GM12878 (cell line): ENCODE results near the gene PRSS8. TPM values are rescaled to one million over a fixed set of nuclear protein-coding genes. Genes with fewer than 3 reads are reported as not detected.

Experiments
- ASH2L ChIP-seq: fragments of 300-600, 200-600 bp; sonication (generic); IDR thresholded peaks from 2 replicates; pipeline ENCODE4 v1.6.1; 2017; ENCODE audit warnings: low read depth, mild to moderate bottlenecking, borderline replicate concordance
- CBFB ChIP-seq: IDR thresholded peaks from 2 replicates; pipeline ENCODE4 v1.6.1; 2016; ENCODE audit warnings: antibody characterized with exemption, low read depth
- CEBPB ChIP-seq, 2 experiments: fragments of 150-350 bp in 1 of 2; IDR thresholded peaks; 2 replicates each; pipeline ENCODE4 v1.6.1; 2012 to 2014; ENCODE audit warnings: low read depth in 2 of 2, low read length in 2 of 2, borderline replicate concordance in 1 of 2, inconsistent platforms in 1 of 2
- CREB1 ChIP-seq: IDR thresholded peaks from 2 replicates; pipeline ENCODE4 v1.6.1; 2012; ENCODE audit warnings: low read depth, mild to moderate bottlenecking, inconsistent platforms
- EED ChIP-seq: sonication (generic); IDR thresholded peaks from 2 replicates; pipeline ENCODE4 v1.6.1; 2016; ENCODE audit warnings: antibody characterized with exemption, low read depth
- HCFC1 ChIP-seq: fragments of 150-350 bp; IDR thresholded peaks from 2 replicates; pipeline ENCODE4 v1.6.1; 2014; ENCODE audit warnings: low read length
- IRF4 ChIP-seq: IDR thresholded peaks from 2 replicates; pipeline ENCODE4 v1.6.1; 2011; ENCODE audit warnings: low read depth, low read length
- KAT2A ChIP-seq: conservative IDR thresholded peaks from 2 replicates; pipeline ENCODE4 v1.6.1; 2011; ENCODE audit warnings: low read depth, low read length; ENCODE audit not compliant: control insufficient read depth
- KLF5 ChIP-seq: fragments of 450-650 bp; IDR thresholded peaks from 2 replicates; pipeline ENCODE4 v1.6.1; 2014; ENCODE audit warnings: mild to moderate bottlenecking; ENCODE audit not compliant: partially characterized antibody
- MTA2 ChIP-seq: fragments of 450-650 bp; IDR thresholded peaks from 2 replicates; pipeline ENCODE4 v1.6.1; 2016; ENCODE audit warnings: low read depth, mild to moderate bottlenecking, moderate library complexity
- POU2F2 ChIP-seq: IDR thresholded peaks from 3 replicates; pipeline ENCODE4 v1.6.1; 2011; ENCODE audit warnings: low read depth, mild to moderate bottlenecking, low read length, borderline replicate concordance
- SIN3A ChIP-seq: IDR thresholded peaks from 2 replicates; pipeline ENCODE4 v1.6.1; 2012; ENCODE audit warnings: low read depth, low read length, improper control_type of control experiment
- SPI1 ChIP-seq: IDR thresholded peaks from 2 replicates; pipeline ENCODE4 v1.6.1; 2011; ENCODE audit warnings: low read depth, mild to moderate bottlenecking, low read length, moderate library complexity, borderline replicate concordance; ENCODE audit not compliant: insufficient read depth
- TBL1XR1 ChIP-seq: IDR thresholded peaks from 2 replicates; pipeline ENCODE4 v1.6.1; 2012; ENCODE audit warnings: low read depth, low read length, improper control_type of control experiment
- YBX1 ChIP-seq: fragments of 450-650 bp; IDR thresholded peaks from 2 replicates; pipeline ENCODE4 v1.6.1; 2016; ENCODE audit warnings: antibody characterized with exemption
- polyA plus RNA-seq, 11 experiments: library from polyadenylated mRNA; depleted of rRNA in 4 of 11; unstranded in 6 of 11; stranded (reverse) in 5 of 11; fragments of >200 nt; fragmentation: Nextera tagmentation in 4 of 11; fragmentation: Illumina TruSeq in 1 of 11; extraction: Ambion mirVana in 4 of 11; extraction: Trizol in 1 of 11; gene quantifications; 1 replicate in 1 of 11; 2 replicates in 10 of 11; pipeline versions ENCODE4 v1.2.1 to v1.2.3, GENCODE V29; 2011 to 2016; ENCODE audit warnings: inconsistent platforms in 2 of 11, missing spikeins in 2 of 11, low read depth in 1 of 11
- total RNA-seq, 4 experiments: library from RNA; depleted of rRNA in 3 of 4; stranded (reverse); fragments of >200 nt in 3 of 4; fragmentation: Illumina TruSeq in 1 of 4; extraction: Trizol in 1 of 4; gene quantifications; 2 replicates each; pipeline versions ENCODE4 v1.2.1 to v1.2.3, GENCODE V29; 2013 to 2021
- TF ChIP-seq, protein P1 (sequence below): fragments of 150-350 bp; IDR thresholded peaks from 2 replicates; pipeline ENCODE4 v1.6.1; 2014; ENCODE audit warnings: mild to moderate bottlenecking, low read depth, low read length
- TF ChIP-seq, protein P2 (sequence below): fragments of 450-650 bp; IDR thresholded peaks from 2 replicates; pipeline ENCODE4 v1.6.1; 2016; ENCODE audit warnings: mild to moderate bottlenecking
- TF ChIP-seq, protein P3 (sequence below): IDR thresholded peaks from 2 replicates; pipeline ENCODE4 v1.6.1; 2012; ENCODE audit warnings: low read depth, low read length, improper control_type of control experiment
- TF ChIP-seq, protein P4 (sequence below): fragments of 450-650 bp; formaldehyde crosslinking; IDR thresholded peaks from 2 replicates; pipeline ENCODE4 v1.4.0; 2020; ENCODE audit warnings: mild to moderate bottlenecking, moderate library complexity
- TF ChIP-seq, protein P5 (sequence below): fragments of 450-650 bp; IDR thresholded peaks from 2 replicates; pipeline ENCODE4 v1.6.1; 2017; ENCODE audit warnings: mild to moderate bottlenecking, low read depth, inconsistent platforms; ENCODE audit not compliant: poor library complexity, severe bottlenecking

Gene PRSS8
- total and polyA plus RNA-seq, 10 of the 15 experiments (the other 5 are each of a cell fraction or from before 2014, with no cell fraction given): 0.33 to 0.58 TPM; not detected in 8

DNA sequence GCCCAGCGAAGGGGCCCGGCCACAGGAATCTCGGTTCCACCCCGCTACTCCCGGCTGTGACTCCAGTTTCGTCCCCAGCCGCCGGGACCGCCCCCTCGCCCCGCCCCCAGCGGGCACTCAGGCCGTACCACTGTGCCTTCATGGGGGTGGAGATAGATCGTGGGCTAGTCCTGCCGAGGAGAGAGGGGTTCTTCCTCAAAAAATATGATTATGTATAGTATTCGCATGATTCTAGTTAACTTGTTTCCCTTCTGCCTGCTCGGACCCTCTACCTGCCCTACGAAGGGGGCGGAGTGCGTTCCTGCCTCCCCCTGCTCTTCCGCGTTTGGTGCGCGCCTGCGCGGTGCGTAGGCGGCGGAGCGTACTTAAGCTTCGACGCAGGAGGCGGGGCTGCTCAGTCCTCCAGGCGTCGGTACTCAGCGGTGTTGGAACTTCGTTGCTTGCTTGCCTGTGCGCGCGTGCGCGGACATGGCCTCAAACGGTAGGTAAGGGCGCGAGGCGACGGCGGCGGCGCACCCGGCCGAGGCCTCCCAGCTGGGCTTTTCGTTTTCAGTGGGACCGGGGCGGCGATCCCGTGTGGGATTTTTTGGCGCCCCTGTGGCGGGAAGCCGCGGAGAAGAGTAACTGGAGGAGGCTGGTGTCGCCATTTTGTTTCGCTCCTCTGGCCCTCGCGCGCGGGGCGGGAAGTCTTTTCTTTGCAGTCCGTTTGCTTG is 44.4 kb upstream of the PRSS8 start, which contains the start of gene FUS (continued):
- TF ChIP-seq, protein P1, sequence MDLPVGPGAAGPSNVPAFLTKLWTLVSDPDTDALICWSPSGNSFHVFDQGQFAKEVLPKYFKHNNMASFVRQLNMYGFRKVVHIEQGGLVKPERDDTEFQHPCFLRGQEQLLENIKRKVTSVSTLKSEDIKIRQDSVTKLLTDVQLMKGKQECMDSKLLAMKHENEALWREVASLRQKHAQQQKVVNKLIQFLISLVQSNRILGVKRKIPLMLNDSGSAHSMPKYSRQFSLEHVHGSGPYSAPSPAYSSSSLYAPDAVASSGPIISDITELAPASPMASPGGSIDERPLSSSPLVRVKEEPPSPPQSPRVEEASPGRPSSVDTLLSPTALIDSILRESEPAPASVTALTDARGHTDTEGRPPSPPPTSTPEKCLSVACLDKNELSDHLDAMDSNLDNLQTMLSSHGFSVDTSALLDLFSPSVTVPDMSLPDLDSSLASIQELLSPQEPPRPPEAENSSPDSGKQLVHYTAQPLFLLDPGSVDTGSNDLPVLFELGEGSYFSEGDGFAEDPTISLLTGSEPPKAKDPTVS: peak; percentile 89
- TF ChIP-seq ASH2L (0 out of 2 replicates have a peak, but pooled peaks have one; percentile 77), IRF4 (peak; percentile 29; the same call in 1 of the 2 replicates), CBFB (peak; percentile 99), KAT2A (no peak), EED (no peak; the same call in 1 of the 2 replicates), CREB1 (peak; percentile 63), KLF5 (peak; percentile 100), YBX1 (no peak), CEBPB (IDR thresholded peaks at IDR 0.05; ENCODE audit: borderline replicate concordance in 1 of 2, low read depth in 2 of 2, low read length in 2 of 2) (peak in 1 of 2 experiments; percentile 43; a peak in 1 of 4 replicates), POU2F2 (peak; percentile 100), SIN3A (peak; percentile 55), SPI1 (peak; percentile 14; the same call in 1 of the 2 replicates), HCFC1 (peak; percentile 63), MTA2 (peak; percentile 66; the same call in 1 of the 2 replicates), TBL1XR1 (peak; percentile 14; the same call in 1 of the 2 replicates)
- TF ChIP-seq, protein P2, sequence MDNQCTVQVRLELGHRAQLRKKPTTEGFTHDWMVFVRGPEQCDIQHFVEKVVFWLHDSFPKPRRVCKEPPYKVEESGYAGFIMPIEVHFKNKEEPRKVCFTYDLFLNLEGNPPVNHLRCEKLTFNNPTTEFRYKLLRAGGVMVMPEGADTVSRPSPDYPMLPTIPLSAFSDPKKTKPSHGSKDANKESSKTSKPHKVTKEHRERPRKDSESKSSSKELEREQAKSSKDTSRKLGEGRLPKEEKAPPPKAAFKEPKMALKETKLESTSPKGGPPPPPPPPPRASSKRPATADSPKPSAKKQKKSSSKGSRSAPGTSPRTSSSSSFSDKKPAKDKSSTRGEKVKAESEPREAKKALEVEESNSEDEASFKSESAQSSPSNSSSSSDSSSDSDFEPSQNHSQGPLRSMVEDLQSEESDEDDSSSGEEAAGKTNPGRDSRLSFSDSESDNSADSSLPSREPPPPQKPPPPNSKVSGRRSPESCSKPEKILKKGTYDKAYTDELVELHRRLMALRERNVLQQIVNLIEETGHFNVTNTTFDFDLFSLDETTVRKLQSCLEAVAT: peak; percentile 84
- TF ChIP-seq, protein P3, sequence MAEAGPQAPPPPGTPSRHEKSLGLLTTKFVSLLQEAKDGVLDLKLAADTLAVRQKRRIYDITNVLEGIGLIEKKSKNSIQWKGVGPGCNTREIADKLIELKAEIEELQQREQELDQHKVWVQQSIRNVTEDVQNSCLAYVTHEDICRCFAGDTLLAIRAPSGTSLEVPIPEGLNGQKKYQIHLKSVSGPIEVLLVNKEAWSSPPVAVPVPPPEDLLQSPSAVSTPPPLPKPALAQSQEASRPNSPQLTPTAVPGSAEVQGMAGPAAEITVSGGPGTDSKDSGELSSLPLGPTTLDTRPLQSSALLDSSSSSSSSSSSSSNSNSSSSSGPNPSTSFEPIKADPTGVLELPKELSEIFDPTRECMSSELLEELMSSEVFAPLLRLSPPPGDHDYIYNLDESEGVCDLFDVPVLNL: 0 out of 2 replicates have a peak, but pooled peaks have one; percentile 10
- TF ChIP-seq, protein P4, sequence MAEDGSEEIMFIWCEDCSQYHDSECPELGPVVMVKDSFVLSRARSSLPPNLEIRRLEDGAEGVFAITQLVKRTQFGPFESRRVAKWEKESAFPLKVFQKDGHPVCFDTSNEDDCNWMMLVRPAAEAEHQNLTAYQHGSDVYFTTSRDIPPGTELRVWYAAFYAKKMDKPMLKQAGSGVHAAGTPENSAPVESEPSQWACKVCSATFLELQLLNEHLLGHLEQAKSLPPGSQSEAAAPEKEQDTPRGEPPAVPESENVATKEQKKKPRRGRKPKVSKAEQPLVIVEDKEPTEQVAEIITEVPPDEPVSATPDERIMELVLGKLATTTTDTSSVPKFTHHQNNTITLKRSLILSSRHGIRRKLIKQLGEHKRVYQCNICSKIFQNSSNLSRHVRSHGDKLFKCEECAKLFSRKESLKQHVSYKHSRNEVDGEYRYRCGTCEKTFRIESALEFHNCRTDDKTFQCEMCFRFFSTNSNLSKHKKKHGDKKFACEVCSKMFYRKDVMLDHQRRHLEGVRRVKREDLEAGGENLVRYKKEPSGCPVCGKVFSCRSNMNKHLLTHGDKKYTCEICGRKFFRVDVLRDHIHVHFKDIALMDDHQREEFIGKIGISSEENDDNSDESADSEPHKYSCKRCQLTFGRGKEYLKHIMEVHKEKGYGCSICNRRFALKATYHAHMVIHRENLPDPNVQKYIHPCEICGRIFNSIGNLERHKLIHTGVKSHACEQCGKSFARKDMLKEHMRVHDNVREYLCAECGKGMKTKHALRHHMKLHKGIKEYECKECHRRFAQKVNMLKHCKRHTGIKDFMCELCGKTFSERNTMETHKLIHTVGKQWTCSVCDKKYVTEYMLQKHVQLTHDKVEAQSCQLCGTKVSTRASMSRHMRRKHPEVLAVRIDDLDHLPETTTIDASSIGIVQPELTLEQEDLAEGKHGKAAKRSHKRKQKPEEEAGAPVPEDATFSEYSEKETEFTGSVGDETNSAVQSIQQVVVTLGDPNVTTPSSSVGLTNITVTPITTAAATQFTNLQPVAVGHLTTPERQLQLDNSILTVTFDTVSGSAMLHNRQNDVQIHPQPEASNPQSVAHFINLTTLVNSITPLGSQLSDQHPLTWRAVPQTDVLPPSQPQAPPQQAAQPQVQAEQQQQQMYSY (CRISPR knock-in tag): peak; percentile 63; the same call in 1 of the 2 replicates
- TF ChIP-seq, protein P5, sequence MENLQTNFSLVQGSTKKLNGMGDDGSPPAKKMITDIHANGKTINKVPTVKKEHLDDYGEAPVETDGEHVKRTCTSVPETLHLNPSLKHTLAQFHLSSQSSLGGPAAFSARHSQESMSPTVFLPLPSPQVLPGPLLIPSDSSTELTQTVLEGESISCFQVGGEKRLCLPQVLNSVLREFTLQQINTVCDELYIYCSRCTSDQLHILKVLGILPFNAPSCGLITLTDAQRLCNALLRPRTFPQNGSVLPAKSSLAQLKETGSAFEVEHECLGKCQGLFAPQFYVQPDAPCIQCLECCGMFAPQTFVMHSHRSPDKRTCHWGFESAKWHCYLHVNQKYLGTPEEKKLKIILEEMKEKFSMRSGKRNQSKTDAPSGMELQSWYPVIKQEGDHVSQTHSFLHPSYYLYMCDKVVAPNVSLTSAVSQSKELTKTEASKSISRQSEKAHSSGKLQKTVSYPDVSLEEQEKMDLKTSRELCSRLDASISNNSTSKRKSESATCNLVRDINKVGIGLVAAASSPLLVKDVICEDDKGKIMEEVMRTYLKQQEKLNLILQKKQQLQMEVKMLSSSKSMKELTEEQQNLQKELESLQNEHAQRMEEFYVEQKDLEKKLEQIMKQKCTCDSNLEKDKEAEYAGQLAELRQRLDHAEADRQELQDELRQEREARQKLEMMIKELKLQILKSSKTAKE: peak; percentile 98
